Smooth muscle cell (in vitro differentiated cells): ENCODE results near the gene GDPD1. TPM values are rescaled to one million over a fixed set of nuclear protein-coding genes. Genes with fewer than 3 reads are reported as not detected.
"Not testable (repeated sequence)": the region's sequence is repeated elsewhere in the genome, so short reads cannot be mapped to it uniquely, and the experiment has no call there.

Source experiments
- DNase-seq: peaks from one replicate; lab custom pipeline; 2025; ENCODE audit not compliant: unreplicated experiment; lab: John Stamatoyannopoulos, UW
- H2AFZ ChIP-seq: fragments of 200-600 bp; sonication (generic); 2 replicates; pipeline ENCODE4 v1.6.0; 2016; ENCODE audit warnings: antibody characterized with exemption, low read depth, mild to moderate bottlenecking
- H3F3A ChIP-seq: fragments of 200-600 bp; sonication (generic); 2 replicates; pipeline ENCODE4 v1.6.0; 2017; ENCODE audit warnings: antibody characterized with exemption, low read depth
- H3K27ac ChIP-seq: fragments of 200-600 bp; sonication (generic); 2 replicates; pipeline ENCODE4 v1.5.1; 2016; ENCODE audit warnings: low read depth, mild to moderate bottlenecking
- H3K27me3 ChIP-seq: fragments of 200-600 bp; sonication (generic); 2 replicates; pipeline ENCODE4 v1.6.1; 2016; ENCODE audit warnings: low read depth, mild to moderate bottlenecking
- H3K36me3 ChIP-seq: fragments of 200-600 bp; sonication (generic); 2 replicates; pipeline ENCODE4 v1.5.1; 2016; ENCODE audit warnings: low read depth
- H3K4me1 ChIP-seq: fragments of 200-600 bp; sonication (generic); 2 replicates; pipeline ENCODE4 v1.5.1; 2016; ENCODE audit warnings: low read depth
- H3K4me2 ChIP-seq: fragments of 200-600 bp; sonication (generic); 2 replicates; pipeline ENCODE4 v1.6.0; 2016; ENCODE audit warnings: mild to moderate bottlenecking
- H3K4me3 ChIP-seq: fragments of 200-600 bp; sonication (generic); 2 replicates; pipeline ENCODE4 v1.5.1; 2016; ENCODE audit warnings: mild to moderate bottlenecking
- H3K79me2 ChIP-seq: fragments of 200-600 bp; sonication (generic); 2 replicates; pipeline ENCODE4 v1.6.0; 2016; ENCODE audit warnings: low read depth, mild to moderate bottlenecking
- H3K9ac ChIP-seq: fragments of 200-600 bp; sonication (generic); 2 replicates; pipeline ENCODE4 v1.6.0; 2016; ENCODE audit warnings: low read depth
- H3K9me3 ChIP-seq: fragments of 200-600 bp; sonication (generic); replicated peaks from 2 replicates; pipeline ENCODE4 v1.5.1; 2016; ENCODE audit warnings: low read depth
- H4K20me1 ChIP-seq: fragments of 200-600 bp; sonication (generic); 2 replicates; pipeline ENCODE4 v1.6.0; 2016; ENCODE audit warnings: low read depth
- CTCF ChIP-seq: fragments of 200-600 bp; sonication (generic); IDR thresholded peaks from 2 replicates; pipeline ENCODE4 v1.5.1; 2017; ENCODE audit warnings: borderline replicate concordance, mild to moderate bottlenecking, antibody characterized with exemption; ENCODE audit not compliant: insufficient read depth, poor library complexity, severe bottlenecking
- WGBS: methylation state at CpG from one replicate; pipeline ENCODE4 v1.1.7; 2016; ENCODE audit warnings: low lambda C conversion rate; 5-methylcytosine and 5-hydroxymethylcytosine counted together
- polyA plus RNA-seq: library from polyadenylated mRNA; unstranded; fragments of >200 nt; fragmentation: Nextera tagmentation; extraction: Ambion mirVana; gene quantifications from 2 replicates; pipeline ENCODE4 v1.2.1, GENCODE V29; 2016
- total RNA-seq: library from RNA; depleted of rRNA; stranded (reverse); fragments of >200 nt; gene quantifications from 2 replicates; pipeline ENCODE4 v1.2.3, GENCODE V29; 2014

The GDPD1 gene
- total and polyA plus RNA-seq, 2 experiments from 2014 or later: 2.3 to 8.0 TPM

DNA sequence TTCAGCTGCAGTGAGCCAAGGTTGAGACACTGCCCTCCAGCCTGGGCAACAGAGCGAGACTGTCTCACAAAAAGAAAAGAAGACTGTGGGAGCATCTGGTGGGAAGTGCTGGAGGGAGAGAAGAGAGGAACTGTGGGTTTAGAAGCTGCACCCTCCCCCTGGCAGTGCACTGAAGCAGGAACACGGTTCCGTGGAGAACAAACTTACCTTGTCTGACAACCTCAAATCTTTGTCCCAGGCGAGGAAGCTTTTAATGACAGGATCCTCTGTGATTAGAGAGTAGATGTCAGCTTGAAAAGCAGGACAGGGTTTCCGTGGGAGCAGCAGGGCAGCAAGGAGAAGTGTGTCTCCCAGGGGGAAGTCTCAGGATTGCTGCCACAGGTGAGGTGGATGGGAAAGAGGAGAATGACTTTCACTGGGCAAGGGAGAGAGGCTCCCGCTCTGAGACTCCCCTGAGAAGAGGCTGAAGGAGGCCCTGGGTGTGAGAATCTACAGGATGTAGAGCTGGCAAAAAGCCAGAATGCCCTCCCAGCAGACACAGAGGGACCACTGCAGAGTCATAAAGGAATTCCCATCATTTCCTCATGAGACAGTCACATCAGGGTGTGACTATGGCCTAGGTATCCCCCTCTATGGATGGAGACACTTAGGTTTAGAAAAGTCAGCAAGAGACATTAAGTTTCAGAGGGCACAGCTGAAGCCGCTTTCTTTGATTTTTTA is 41.9 kb upstream of the GDPD1 start:
- H3K36me3 ChIP-seq: no peaks in the 10 kb centered on the region
- H2AFZ ChIP-seq: no peak overlapping the region
- no peaks in the 10 kb centered on the region for H3K4me1 ChIP-seq
- H3K79me2 ChIP-seq: no peaks in the 10 kb centered on the region
- TF ChIP-seq CTCF: no peak
- 93% methylated on average over 7 of the region's 7 CpGs for WGBS
- no peak overlapping the region for H3K4me2 ChIP-seq
- H4K20me1 ChIP-seq: no peaks in the 10 kb centered on the region
- H3K4me3 ChIP-seq: no peak overlapping the region
- H3K27ac ChIP-seq: no peak overlapping the region
- DNase-seq: no peak
- H3K27me3 ChIP-seq: no peaks in the 10 kb centered on the region
- no peaks in the 10 kb centered on the region for H3K9me3 ChIP-seq
- no peak overlapping the region for H3K9ac ChIP-seq
- H3F3A ChIP-seq: no peaks in the 10 kb centered on the region

GRCh38 chr17:59179601-59180000 is 40.7 kb upstream of the GDPD1 start:
- H3F3A ChIP-seq, H3K4me1 ChIP-seq, H3K27ac ChIP-seq, H4K20me1 ChIP-seq, H3K4me3 ChIP-seq, DNase-seq, H3K27me3 ChIP-seq, H3K36me3 ChIP-seq, H3K4me2 ChIP-seq, H2AFZ ChIP-seq, H3K9me3 ChIP-seq, H3K9ac ChIP-seq, H3K79me2 ChIP-seq: not testable (repeated sequence)
- 96% methylated on average over 11 of the region's 11 CpGs for WGBS

DNA sequence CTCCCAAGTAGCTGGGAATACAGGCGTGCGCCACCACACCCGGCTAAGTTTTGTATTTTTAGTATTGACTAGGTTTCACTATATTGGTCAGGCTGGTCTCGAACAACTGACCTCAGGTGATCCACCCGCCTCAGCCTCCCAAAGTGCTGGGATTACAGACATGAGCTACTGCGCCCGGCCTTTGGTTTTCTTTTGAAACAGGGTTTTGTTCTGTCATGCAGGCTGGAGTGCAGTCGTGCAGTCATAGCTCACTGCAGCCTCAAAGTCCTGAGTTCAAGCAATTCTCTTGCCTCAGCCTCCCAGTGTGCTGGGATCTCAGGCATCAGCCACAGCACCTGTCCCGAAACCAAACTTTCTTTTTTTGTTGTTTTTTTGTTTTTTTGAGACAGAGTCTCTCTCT is 39.7 kb upstream of the GDPD1 start:
- no peaks in the 10 kb centered on the region for H3K36me3 ChIP-seq
- no peak overlapping the region for H3K9ac ChIP-seq
- WGBS: 98% methylated on average over 9 of the region's 9 CpGs
- H4K20me1 ChIP-seq: no peaks in the 10 kb centered on the region
- H3K9me3 ChIP-seq: no peaks in the 10 kb centered on the region
- no peak for TF ChIP-seq CTCF
- no peaks in the 10 kb centered on the region for H3F3A ChIP-seq
- H2AFZ ChIP-seq: no peak overlapping the region
- H3K4me3 ChIP-seq: no peak overlapping the region
- no peaks in the 10 kb centered on the region for H3K79me2 ChIP-seq
- H3K4me1 ChIP-seq: no peaks in the 10 kb centered on the region
- no peak overlapping the region for H3K27ac ChIP-seq
- no peaks in the 10 kb centered on the region for H3K27me3 ChIP-seq
- DNase-seq: no peak
- no peak overlapping the region for H3K4me2 ChIP-seq

DNA sequence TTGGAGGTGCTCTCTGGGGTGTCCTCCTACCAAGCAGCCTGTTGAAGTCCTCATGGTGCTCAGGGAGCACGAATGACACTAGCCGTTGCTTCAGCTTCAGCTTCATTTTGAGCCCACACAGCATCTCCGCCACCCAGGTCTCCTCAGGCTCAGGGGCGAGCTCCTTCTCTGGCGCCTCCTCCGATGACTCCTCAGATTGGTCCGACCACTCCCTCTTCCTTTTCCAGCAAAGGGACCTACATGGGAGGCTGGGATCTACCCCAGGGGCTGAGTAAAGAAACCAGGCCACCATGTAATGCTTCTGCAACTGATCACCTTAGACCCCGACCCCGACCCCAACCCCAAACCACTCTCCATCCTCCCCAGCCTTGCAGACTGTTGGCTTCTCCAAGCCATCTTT is 38.8 kb upstream of the GDPD1 start:
- Histone ChIP-seq H3F3A (no peaks in the 10 kb centered on the region), H3K27me3 (no peaks in the 10 kb centered on the region), H3K4me3 (no peak overlapping the region), H3K9me3 (no peaks in the 10 kb centered on the region), H4K20me1 (no peaks in the 10 kb centered on the region), H3K9ac (no peak overlapping the region), H3K27ac (no peak overlapping the region), H3K4me2 (no peak overlapping the region), H3K36me3 (no peaks in the 10 kb centered on the region), H3K79me2 (no peaks in the 10 kb centered on the region), H2AFZ (no peak overlapping the region), H3K4me1 (no peaks in the 10 kb centered on the region)
- no peak for DNase-seq
- no peak for TF ChIP-seq CTCF
- WGBS: over 99% methylated on average over 9 of the region's 9 CpGs
